ENCODE results near the gene GSK3B.
A peak's percentile ranks its signal among the peaks of the same experiment; 100 is the strongest.

Gene GSK3B

DNA sequence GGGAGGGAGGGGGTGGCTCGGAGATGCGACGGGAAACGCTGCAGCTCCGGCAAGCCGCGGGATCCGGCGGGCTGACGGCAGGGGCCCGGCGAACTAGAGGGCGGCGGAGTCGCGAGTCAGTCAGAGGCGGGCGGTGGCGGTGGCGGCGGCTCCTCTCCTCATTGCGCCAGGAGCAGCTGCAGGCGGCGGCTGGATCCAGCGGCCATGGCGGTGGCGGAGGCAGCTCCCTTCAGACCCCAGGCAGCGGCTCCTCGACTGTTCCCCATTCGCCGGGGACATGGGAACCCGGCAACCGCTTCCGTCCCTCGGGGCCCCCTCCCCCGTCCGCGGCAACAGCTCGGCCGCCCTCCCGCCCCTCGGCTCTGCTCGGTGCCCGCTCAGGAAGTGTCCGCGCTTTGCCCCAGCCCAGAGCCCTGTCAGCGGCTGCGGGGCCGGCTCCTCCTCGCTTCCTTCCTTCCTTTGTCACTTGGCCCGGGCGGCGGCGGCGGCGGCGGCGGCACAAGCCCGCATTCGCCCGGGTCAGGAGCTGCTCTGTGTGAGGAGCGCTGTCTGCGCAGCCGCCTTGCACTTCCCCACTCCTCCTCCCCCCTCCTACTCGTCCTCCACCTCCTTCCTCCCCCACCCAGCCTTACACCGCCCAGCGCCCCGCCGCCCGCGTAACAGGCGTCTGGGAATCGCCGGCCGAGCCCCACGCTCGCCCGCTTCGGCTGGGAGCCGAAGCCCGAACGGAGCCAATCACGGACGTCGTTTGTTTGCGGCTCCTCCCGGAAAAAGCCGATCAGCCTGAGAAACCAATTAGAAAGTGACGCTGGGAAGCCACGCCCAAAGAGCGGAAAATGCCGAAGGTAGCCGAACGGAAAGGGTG is at the start of gene GSK3B:
Gene GSK3B (minus strand): TSS at position 537 of the 865 bp plus-strand sequence. CDS start 1,013 bp downstream, outside the sequence.
- H3K4me3 ChIP-seq (ENCODE audit: low read depth, low read length), result peak within 1 kb of the TSS; percentile 88
- DNase-seq (ENCODE audit: low read depth), result no peak
- TF ChIP-seq, protein P1, sequence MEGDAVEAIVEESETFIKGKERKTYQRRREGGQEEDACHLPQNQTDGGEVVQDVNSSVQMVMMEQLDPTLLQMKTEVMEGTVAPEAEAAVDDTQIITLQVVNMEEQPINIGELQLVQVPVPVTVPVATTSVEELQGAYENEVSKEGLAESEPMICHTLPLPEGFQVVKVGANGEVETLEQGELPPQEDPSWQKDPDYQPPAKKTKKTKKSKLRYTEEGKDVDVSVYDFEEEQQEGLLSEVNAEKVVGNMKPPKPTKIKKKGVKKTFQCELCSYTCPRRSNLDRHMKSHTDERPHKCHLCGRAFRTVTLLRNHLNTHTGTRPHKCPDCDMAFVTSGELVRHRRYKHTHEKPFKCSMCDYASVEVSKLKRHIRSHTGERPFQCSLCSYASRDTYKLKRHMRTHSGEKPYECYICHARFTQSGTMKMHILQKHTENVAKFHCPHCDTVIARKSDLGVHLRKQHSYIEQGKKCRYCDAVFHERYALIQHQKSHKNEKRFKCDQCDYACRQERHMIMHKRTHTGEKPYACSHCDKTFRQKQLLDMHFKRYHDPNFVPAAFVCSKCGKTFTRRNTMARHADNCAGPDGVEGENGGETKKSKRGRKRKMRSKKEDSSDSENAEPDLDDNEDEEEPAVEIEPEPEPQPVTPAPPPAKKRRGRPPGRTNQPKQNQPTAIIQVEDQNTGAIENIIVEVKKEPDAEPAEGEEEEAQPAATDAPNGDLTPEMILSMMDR (conservative IDR thresholded peaks at IDR 0.05; ENCODE audit: low read depth, low read length), result no peak

DNA sequence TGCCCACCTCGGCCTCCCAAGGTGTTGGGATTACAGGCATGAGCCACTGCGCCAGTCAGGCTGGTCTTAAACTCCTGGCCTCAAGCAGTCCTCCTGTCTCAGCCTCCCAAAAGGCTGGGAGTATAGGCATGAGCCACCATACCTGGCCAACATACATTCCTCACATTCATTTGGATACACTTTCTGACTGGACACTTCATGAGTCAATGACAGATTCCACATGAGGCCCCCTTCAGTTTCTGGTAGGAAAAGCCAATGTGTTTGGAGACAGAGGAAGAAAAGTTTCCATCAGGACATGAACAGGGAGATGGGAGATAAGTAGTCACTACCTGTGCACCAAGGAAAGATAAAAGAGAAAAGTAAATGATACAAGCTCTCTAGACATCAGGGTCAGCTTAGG is 49.4 kb upstream of the GSK3B start:
- TF ChIP-seq, protein P1 (conservative IDR thresholded peaks at IDR 0.05; ENCODE audit: low read depth, low read length), result no peak
- DNase-seq (ENCODE audit: low read depth), result no peak
- H3K4me3 ChIP-seq (ENCODE audit: low read depth, low read length), result no peak overlapping the region

DNA sequence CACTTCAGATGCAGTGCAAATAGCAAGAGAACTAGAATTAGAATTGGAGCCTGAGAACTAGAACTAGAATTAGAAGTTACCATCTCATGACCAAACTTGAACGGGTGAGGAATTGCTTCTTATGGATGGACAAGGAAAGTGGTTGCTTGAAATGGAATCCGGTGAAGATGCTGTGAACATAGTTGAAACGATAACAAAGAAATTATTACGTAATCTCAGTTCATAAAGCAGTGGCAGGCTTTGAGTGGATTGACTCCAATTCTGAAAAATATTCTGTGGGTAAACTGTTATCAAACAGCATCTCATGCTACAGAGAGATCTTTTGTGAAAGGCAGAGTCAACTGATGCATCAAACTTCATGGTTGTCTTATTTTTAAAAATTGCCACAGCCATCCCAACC is 48.0 kb upstream of the GSK3B start:
- TF ChIP-seq, protein P1 (conservative IDR thresholded peaks at IDR 0.05; ENCODE audit: low read depth, low read length), result no peak
- H3K4me3 ChIP-seq (ENCODE audit: low read depth, low read length), result no peak overlapping the region
- no peak for DNase-seq (ENCODE audit: low read depth)

DNA sequence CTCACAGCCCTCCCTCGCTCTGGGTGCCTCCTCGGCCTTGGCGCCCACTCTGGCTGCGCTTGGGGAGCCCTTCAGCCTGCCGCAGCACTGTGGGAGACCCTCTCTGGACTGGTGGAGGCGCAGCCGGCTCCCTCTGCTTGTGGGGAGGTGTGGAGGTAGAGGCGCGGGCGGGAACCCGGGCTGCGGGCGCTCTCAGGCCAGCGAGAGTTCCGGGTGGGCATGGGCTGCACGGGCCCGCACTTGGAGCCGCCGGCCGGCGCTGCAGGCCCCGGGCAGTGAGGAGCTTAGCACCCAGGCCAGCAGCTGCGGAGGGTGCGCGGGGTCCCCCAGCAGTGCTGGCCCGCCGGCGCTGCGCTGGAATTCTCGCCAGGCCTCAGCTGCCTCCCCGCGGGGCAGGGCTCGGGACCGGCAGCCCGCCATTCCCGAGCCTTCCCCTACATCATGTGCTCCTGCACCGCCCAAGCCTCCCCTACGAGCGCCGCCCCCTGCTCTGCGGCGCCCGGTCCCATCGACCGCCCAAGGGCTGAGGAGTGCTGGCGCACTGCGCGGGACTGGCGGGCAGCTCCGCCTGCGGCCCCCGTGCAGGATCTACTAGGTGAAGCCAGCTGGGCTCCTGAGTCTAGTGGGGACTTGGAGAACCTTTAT is 46.0 kb upstream of the GSK3B start:
- no peak for DNase-seq (ENCODE audit: low read depth)
- TF ChIP-seq, protein P1 (conservative IDR thresholded peaks at IDR 0.05; ENCODE audit: low read depth, low read length), result no peak
- H3K4me3 ChIP-seq (ENCODE audit: low read depth, low read length), result no peak overlapping the region

DNA sequence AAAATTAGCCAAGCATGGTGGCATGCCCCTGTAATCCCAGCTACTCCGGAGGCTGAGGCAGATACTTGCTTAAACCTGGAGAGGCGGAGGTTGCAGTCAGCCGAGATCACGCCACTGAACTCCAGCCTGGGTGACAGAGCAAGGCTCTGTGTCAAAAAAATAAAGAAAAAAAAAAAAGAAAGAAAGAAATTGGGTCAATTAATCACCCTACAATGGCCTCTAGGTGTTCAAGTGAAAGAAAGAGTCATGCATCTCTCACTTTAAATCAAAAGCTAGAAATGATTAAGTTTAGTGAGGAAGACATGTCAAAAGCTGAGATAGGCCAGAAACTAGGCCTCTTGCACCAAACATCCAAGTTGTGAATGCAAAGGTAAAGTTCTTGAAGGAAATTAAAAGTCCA is 44.9 kb upstream of the GSK3B start:
- no peak for DNase-seq (ENCODE audit: low read depth)
- TF ChIP-seq, protein P1 (conservative IDR thresholded peaks at IDR 0.05; ENCODE audit: low read depth, low read length), result no peak
- no peak overlapping the region for H3K4me3 ChIP-seq (ENCODE audit: low read depth, low read length)

DNA sequence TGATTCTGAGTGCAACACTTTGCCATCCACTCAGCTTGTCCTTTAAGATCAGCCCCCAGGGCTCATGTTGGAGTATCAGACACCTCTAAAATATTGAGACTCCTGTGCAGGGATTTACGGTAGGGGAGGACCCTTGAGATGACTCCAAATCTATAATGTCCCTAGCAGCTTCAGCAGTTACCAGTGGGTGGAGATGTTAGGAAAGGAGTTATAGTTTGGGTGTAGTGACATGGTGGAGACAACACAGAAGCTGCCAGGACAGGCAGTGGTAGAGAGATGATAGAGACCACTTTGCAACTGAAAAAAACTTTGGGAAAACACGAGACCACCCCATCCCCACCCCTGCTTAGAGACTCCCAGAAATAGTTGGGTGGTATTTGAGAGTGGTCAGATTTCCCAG is 43.3 kb upstream of the GSK3B start:
- H3K4me3 ChIP-seq (ENCODE audit: low read depth, low read length), result no peak overlapping the region
- TF ChIP-seq, protein P1 (conservative IDR thresholded peaks at IDR 0.05; ENCODE audit: low read depth, low read length), result no peak
- no peak for DNase-seq (ENCODE audit: low read depth)

All from choroid plexus epithelial cell (primary cell).